Measurements from ENCODE around the gene ZNF268.

ZNF268 gene

GRCh38 chr12:133180669-133181068 is 626 bp upstream of the ZNF268 start:
- H3K4me3 ChIP-seq (ENCODE audit: low read length) = no peak overlapping the region
- TF ChIP-seq, protein P1, sequence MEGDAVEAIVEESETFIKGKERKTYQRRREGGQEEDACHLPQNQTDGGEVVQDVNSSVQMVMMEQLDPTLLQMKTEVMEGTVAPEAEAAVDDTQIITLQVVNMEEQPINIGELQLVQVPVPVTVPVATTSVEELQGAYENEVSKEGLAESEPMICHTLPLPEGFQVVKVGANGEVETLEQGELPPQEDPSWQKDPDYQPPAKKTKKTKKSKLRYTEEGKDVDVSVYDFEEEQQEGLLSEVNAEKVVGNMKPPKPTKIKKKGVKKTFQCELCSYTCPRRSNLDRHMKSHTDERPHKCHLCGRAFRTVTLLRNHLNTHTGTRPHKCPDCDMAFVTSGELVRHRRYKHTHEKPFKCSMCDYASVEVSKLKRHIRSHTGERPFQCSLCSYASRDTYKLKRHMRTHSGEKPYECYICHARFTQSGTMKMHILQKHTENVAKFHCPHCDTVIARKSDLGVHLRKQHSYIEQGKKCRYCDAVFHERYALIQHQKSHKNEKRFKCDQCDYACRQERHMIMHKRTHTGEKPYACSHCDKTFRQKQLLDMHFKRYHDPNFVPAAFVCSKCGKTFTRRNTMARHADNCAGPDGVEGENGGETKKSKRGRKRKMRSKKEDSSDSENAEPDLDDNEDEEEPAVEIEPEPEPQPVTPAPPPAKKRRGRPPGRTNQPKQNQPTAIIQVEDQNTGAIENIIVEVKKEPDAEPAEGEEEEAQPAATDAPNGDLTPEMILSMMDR (conservative IDR thresholded peaks at IDR 0.05; ENCODE audit: low read depth, low read length) = no peak
- DNase-seq (ENCODE audit: low read depth) = no peak

- TF ChIP-seq, protein P1 (conservative IDR thresholded peaks at IDR 0.05; ENCODE audit: low read depth, low read length) = no peak
Measured at GRCh38 chr12:133190176-133190575, 8.9 kb downstream of the ZNF268 start.

DNA sequence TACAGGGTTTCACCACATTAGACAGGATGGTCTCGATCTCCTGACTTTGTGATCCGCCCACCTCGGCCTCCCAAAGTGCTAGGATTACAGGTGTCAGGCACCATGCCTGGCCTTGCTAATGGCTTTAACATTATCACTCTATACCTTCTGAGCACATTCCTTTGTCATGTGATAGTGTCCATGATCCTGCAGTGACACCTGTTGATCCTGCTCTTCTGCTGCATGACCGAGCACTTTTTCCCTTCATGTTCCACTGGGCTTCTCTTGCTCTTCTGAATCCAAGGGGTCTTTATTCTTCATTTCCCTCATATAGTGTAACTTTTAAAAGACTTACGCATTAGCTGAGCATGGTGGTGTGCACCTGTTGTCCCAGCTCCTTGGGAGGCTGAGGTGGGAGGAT is 11.6 kb downstream of the ZNF268 start:
- no peak for DNase-seq (ENCODE audit: low read depth)
- TF ChIP-seq, protein P1 (conservative IDR thresholded peaks at IDR 0.05; ENCODE audit: low read depth, low read length) = no peak

More at GRCh38 chr12:133190176-133190575, 8.9 kb downstream of the ZNF268 start:
- DNase-seq (ENCODE audit: low read depth) = no peak
- no peak overlapping the region for H3K4me3 ChIP-seq (ENCODE audit: low read length)

DNA sequence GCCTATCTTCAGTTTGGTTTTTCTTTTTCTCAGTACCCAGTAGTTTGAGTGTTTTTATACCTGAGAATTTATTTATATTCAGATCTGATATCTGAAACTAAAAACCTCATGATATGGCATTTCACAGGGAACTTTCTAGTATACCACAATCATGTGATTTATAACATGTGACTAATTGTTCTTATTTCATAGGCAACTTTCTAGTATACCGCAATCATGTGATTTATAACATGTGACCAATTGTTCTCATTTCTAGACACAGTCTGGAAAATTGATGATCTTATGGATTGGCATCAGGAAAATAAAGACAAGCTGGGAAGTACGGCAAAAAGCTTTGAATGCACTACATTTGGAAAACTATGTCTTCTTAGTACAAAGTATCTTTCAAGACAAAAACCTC is 20.6 kb downstream of the ZNF268 start:
- TF ChIP-seq, protein P1 (conservative IDR thresholded peaks at IDR 0.05; ENCODE audit: low read depth, low read length) = no peak
- H3K4me3 ChIP-seq (ENCODE audit: low read length) = no peak overlapping the region
- no peak for DNase-seq (ENCODE audit: low read depth)

More for the DNA sequence above, 11.6 kb downstream of the ZNF268 start:
- H3K4me3 ChIP-seq (ENCODE audit: low read length) = no peak overlapping the region

- TF ChIP-seq, protein P1 (conservative IDR thresholded peaks at IDR 0.05; ENCODE audit: low read depth, low read length) = no peak
- no peak overlapping the region for H3K4me3 ChIP-seq (ENCODE audit: low read length)
- DNase-seq (ENCODE audit: low read depth) = no peak
Measured at GRCh38 chr12:133202493-133203343, 21.4 kb downstream of the ZNF268 start.

GRCh38 chr12:133203344-133204263 is 22.3 kb downstream of the ZNF268 start:
- DNase-seq (ENCODE audit: low read depth) = no peak
- TF ChIP-seq, protein P1 (conservative IDR thresholded peaks at IDR 0.05; ENCODE audit: low read depth, low read length) = no peak
- no peak overlapping the region for H3K4me3 ChIP-seq (ENCODE audit: low read length)
